IMR-90 (cell line): Measurements from ENCODE around the gene CBFA2T3. TPM values are rescaled to one million over a fixed set of nuclear protein-coding genes. Genes with fewer than 3 reads are reported as not detected.

Source experiments
- ATAC-seq: fragments of 200-7000 bp; cut with Tn5 transposase; 2 replicates; pipeline ENCODE4 v1.9.1; 2020; ENCODE audit warnings: low read depth, mild to moderate bottlenecking, moderate library complexity
- BruUV-seq: library from RNA; stranded (reverse); fragments of 400-500 nt; replicated peaks from 2 replicates; lab custom pipeline; 2021; lab: Mats Ljungman, UMichigan
- CTCF ChIA-PET: fragments of 300-600 bp; formaldehyde crosslinking; extraction: SDS; loops from one replicate; lab custom pipeline; 2021; ENCODE audit warnings: antibody characterized with exemption; lab: Yijun Ruan, JAX
- POLR2A ChIA-PET: fragments of 300-600 bp; sonication (Branson Sonifier 250); formaldehyde crosslinking; loops from one replicate; lab custom pipeline; 2022; ENCODE audit warnings: antibody characterized with exemption; ENCODE audit not compliant: unreplicated experiment; lab: Charles Lee
- DNase-seq: peaks from one replicate; pipeline ENCODE4 v3.0.0; 2013
- H2AFZ ChIP-seq: replicated peaks from 2 replicates; pipeline ENCODE3; 2013; ENCODE audit warnings: low read length, mild to moderate bottlenecking; ENCODE audit not compliant: poor library complexity
- H2AK5ac ChIP-seq: 2 replicates; pipeline ENCODE4 v1.6.1; 2013; ENCODE audit warnings: low read depth, low read length, inconsistent platforms
- H2AK9ac ChIP-seq: replicated peaks from 2 replicates; pipeline ENCODE3; 2013; ENCODE audit warnings: mild to moderate bottlenecking, low read depth, low read length, moderate library complexity; ENCODE audit not compliant: poor library complexity
- H2BK120ac ChIP-seq: 2 replicates; pipeline ENCODE4 v1.6.1; 2013; ENCODE audit warnings: low read depth, low read length, inconsistent platforms
- H2BK15ac ChIP-seq: 3 replicates; pipeline ENCODE4 v1.6.1; 2013; ENCODE audit warnings: low read depth, low read length, inconsistent platforms
- H2BK20ac ChIP-seq: 2 replicates; pipeline ENCODE4 v1.6.1; 2013; ENCODE audit warnings: low read depth, mild to moderate bottlenecking, inconsistent platforms, low read length, moderate library complexity
- H2BK5ac ChIP-seq: 2 replicates; pipeline ENCODE4 v1.6.1; 2013; ENCODE audit warnings: mild to moderate bottlenecking, low read depth, low read length, inconsistent platforms; ENCODE audit not compliant: poor library complexity, severe bottlenecking
- H3K14ac ChIP-seq: replicated peaks from 2 replicates; pipeline ENCODE4 v1.6.1; 2013; ENCODE audit warnings: low read depth, low read length, inconsistent platforms
- H3K18ac ChIP-seq: 2 replicates; pipeline ENCODE4 v1.6.1; 2013; ENCODE audit warnings: low read depth, low read length, control low read depth
- H3K23ac ChIP-seq: 2 replicates; pipeline ENCODE4 v1.6.1; 2013; ENCODE audit warnings: low read depth, low read length, inconsistent platforms
- H3K27ac ChIP-seq: 2 replicates; pipeline ENCODE4 v1.5.1; 2013; ENCODE audit warnings: mild to moderate bottlenecking, control low read depth, low read length; ENCODE audit not compliant: insufficient read depth
- H3K27me3 ChIP-seq: 2 replicates; pipeline ENCODE4 v1.6.1; 2013; ENCODE audit warnings: low read length; ENCODE audit not compliant: control insufficient read depth, insufficient read depth
- H3K36me3 ChIP-seq: 2 replicates; pipeline ENCODE4 v1.6.1; 2013; ENCODE audit warnings: low read length, mixed read lengths; ENCODE audit not compliant: control insufficient read depth, insufficient read depth
- H3K4ac ChIP-seq: 2 replicates; pipeline ENCODE4 v1.6.1; 2013; ENCODE audit warnings: low read depth, low read length, inconsistent platforms
- H3K4me1 ChIP-seq: 2 replicates; pipeline ENCODE4 v1.6.1; 2013; ENCODE audit warnings: low read length, mixed read lengths; ENCODE audit not compliant: control insufficient read depth, insufficient read depth
- H3K4me2 ChIP-seq: 2 replicates; pipeline ENCODE4 v1.6.1; 2013; ENCODE audit warnings: low read depth, mild to moderate bottlenecking, control low read depth, low read length, moderate library complexity
- H3K4me3 ChIP-seq: 2 replicates; pipeline ENCODE4 v1.5.1; 2013; ENCODE audit warnings: low read depth, mild to moderate bottlenecking, control low read depth, low read length, moderate library complexity; ENCODE audit not compliant: insufficient read depth
- H3K56ac ChIP-seq: 2 replicates; pipeline ENCODE4 v1.6.1; 2013; ENCODE audit warnings: low read length, inconsistent platforms; ENCODE audit not compliant: insufficient read depth; ENCODE audit errors: extremely low read depth
- H3K79me1 ChIP-seq, 2 experiments: 2 replicates each; pipeline ENCODE4 v1.6.1; 2013; ENCODE audit warnings: low read length in 2 of 2, inconsistent platforms in 1 of 2, low read depth in 1 of 2
- H3K9ac ChIP-seq: 2 replicates; pipeline ENCODE4 v1.6.1; 2013; ENCODE audit warnings: low read depth, low read length, control low read depth
- H3K9me1 ChIP-seq: 2 replicates; pipeline ENCODE4 v1.6.1; 2013; ENCODE audit warnings: low read length, inconsistent platforms; ENCODE audit not compliant: insufficient read depth
- H3K9me3 ChIP-seq: 2 replicates; pipeline ENCODE4 v1.6.1; 2013; ENCODE audit warnings: low read length; ENCODE audit not compliant: control insufficient read depth, insufficient read depth
- H4K20me1 ChIP-seq: 2 replicates; pipeline ENCODE4 v1.6.1; 2013; ENCODE audit warnings: low read length, inconsistent platforms; ENCODE audit not compliant: insufficient read depth
- H4K5ac ChIP-seq: 2 replicates; pipeline ENCODE4 v1.6.1; 2013; ENCODE audit warnings: mild to moderate bottlenecking, low read depth, low read length, control low read depth
- H4K8ac ChIP-seq, 2 experiments: 2 replicates each; pipeline ENCODE4 v1.6.1; 2013; ENCODE audit warnings: low read depth in 2 of 2, low read length in 2 of 2, control low read depth in 1 of 2, inconsistent platforms in 1 of 2
- H4K91ac ChIP-seq: 2 replicates; pipeline ENCODE4 v1.6.1; 2013; ENCODE audit warnings: low read depth, low read length, inconsistent platforms; ENCODE audit not compliant: insufficient read depth
- BHLHE40 ChIP-seq: fragments of 150-350 bp; IDR thresholded peaks from 2 replicates; pipeline ENCODE4 v1.6.1; 2016; ENCODE audit warnings: mild to moderate bottlenecking, low read depth, low read length
- CHD1 ChIP-seq: IDR thresholded peaks from 2 replicates; pipeline ENCODE4 v1.6.1; 2012; ENCODE audit warnings: low read depth, low read length, improper control_type of control experiment
- CTCF ChIP-seq: conservative IDR thresholded peaks from 2 replicates; pipeline ENCODE4 v1.5.1; 2012; ENCODE audit warnings: mild to moderate bottlenecking, low read depth, low read length, improper control_type of control experiment
- FOS ChIP-seq: fragments of 150-350 bp; IDR thresholded peaks from 2 replicates; pipeline ENCODE4 v1.6.1; 2016; ENCODE audit warnings: low read depth, low read length
- MAFK ChIP-seq: IDR thresholded peaks from 2 replicates; pipeline ENCODE4 v1.6.1; 2012; ENCODE audit warnings: low read depth, low read length, improper control_type of control experiment
- MAZ ChIP-seq: IDR thresholded peaks from 2 replicates; pipeline ENCODE4 v1.6.1; 2012; ENCODE audit warnings: low read depth, mild to moderate bottlenecking, low read length, improper control_type of control experiment, moderate library complexity, borderline replicate concordance
- MXI1 ChIP-seq: IDR thresholded peaks from 2 replicates; pipeline ENCODE4 v1.6.1; 2012; ENCODE audit warnings: low read depth, mild to moderate bottlenecking, low read length, moderate library complexity, borderline replicate concordance
- RAD21 ChIP-seq: IDR thresholded peaks from 2 replicates; pipeline ENCODE4 v1.6.1; 2012; ENCODE audit warnings: low read length, improper control_type of control experiment
- whole genome bisulfite sequencing, 2 experiments: methylation state at CpG; one replicate each; pipeline versions ENCODE4 v1.1.5 to v1.1.7; 2013; ENCODE audit warnings: missing lambda C conversion rate in 2 of 2; ENCODE audit not compliant: insufficient read length in 1 of 2; ENCODE audit errors: extremely low coverage in 2 of 2; 5-methylcytosine and 5-hydroxymethylcytosine counted together
- dilution Hi-C: fragments of 300-500 bp; cut with HindIII; formaldehyde crosslinking; loops from one replicate; pipeline ENCODE4 v1.14.3; 2018; ENCODE audit warnings: low sequenced_read_pairs; ENCODE audit not compliant: unreplicated experiment
- in situ Hi-C: fragments of 300-500 bp; cut with MboI; formaldehyde crosslinking; loops from 3 replicates; pipeline ENCODE4 v1.14.3; 2019; ENCODE audit warnings: low sequenced_read_pairs, inconsistent platforms, mixed read lengths
- intact Hi-C: fragments of 100-400 bp; cut with micrococcal nuclease; formaldehyde crosslinking; loops from 2 replicates; pipeline ENCODE4 v1.10.0; 2022
- polyA plus RNA-seq, 3 experiments: library from polyadenylated mRNA; depleted of rRNA; stranded (reverse); fragments of >200 nt; gene quantifications; 2 replicates each; pipeline ENCODE4 v1.2.3, GENCODE V29; 2012; ENCODE audit warnings: low replicate concordance in 1 of 3
- total RNA-seq: library from RNA; depleted of rRNA; stranded (reverse); fragments of >200 nt; gene quantifications from 2 replicates; pipeline ENCODE4 v1.2.3, GENCODE V29; 2012

CBFA2T3 gene
- total and polyA plus RNA-seq, 2 of the 4 experiments (the other 2 are of a cell fraction), result not detected

GRCh38 chr16:89013111-89013510 is 36.1 kb upstream of the CBFA2T3 start:
- Histone ChIP-seq H2BK5ac (no peak overlapping the region), H3K56ac (no peak overlapping the region), H3K14ac (no peak overlapping the region), H3K27ac (no peak overlapping the region), H4K8ac (no peak overlapping the region), H4K20me1 (no peaks in the 10 kb centered on the region), H2AK9ac (no peak overlapping the region), H4K91ac (no peak overlapping the region), H2BK120ac (no peak overlapping the region), H3K27me3 (peaks cover 2% of the 10 kb centered on the region; the same call in 1 of the 2 replicates), H2BK20ac (no peak overlapping the region), H3K18ac (no peak overlapping the region), H3K4ac (no peak overlapping the region), H3K9ac (no peak overlapping the region), H3K9me1 (no peaks in the 10 kb centered on the region), H3K4me1 (no peaks in the 10 kb centered on the region), H3K9me3 (no peaks in the 10 kb centered on the region; the same call in 1 of the 2 replicates), H3K79me1 (no peaks in the 10 kb centered on the region), H3K36me3 (no peaks in the 10 kb centered on the region), H3K23ac (no peak overlapping the region), H4K5ac (no peak overlapping the region), H3K4me2 (no peak overlapping the region), H3K4me3 (no peak overlapping the region), H2BK15ac (no peak overlapping the region), H2AK5ac (no peak overlapping the region), H2AFZ (no peak overlapping the region)
- no TSS peak for BruUV-seq
- TF ChIP-seq RAD21 (no peak), MXI1 (no peak), CHD1 (no peak), MAFK (no peak), FOS (no peak), BHLHE40 (no peak), CTCF (no peak), MAZ (no peak)
- ATAC-seq (no peak), DNase-seq (no peak)
- ChIA-PET CTCF (no interaction called here), POLR2A (no interaction called here)
- intact Hi-C loops, result no loop called here
- dilution Hi-C loops, result no loop called here
- WGBS, 2 experiments, result 48% methylated on average over 6 of the region's 6 CpGs; no CpG with 5 or more reads in 1 of the 2 experiments
- in situ Hi-C loops, result no loop called here
